Measurements from ENCODE around the gene IQGAP3. TPM values are rescaled to one million over a fixed set of nuclear protein-coding genes. Genes with fewer than 3 reads are reported as not detected.
"Not testable (repeated sequence)": the region's sequence is repeated elsewhere in the genome, so short reads cannot be mapped to it uniquely, and the experiment has no call there.

The IQGAP3 gene, protein sequence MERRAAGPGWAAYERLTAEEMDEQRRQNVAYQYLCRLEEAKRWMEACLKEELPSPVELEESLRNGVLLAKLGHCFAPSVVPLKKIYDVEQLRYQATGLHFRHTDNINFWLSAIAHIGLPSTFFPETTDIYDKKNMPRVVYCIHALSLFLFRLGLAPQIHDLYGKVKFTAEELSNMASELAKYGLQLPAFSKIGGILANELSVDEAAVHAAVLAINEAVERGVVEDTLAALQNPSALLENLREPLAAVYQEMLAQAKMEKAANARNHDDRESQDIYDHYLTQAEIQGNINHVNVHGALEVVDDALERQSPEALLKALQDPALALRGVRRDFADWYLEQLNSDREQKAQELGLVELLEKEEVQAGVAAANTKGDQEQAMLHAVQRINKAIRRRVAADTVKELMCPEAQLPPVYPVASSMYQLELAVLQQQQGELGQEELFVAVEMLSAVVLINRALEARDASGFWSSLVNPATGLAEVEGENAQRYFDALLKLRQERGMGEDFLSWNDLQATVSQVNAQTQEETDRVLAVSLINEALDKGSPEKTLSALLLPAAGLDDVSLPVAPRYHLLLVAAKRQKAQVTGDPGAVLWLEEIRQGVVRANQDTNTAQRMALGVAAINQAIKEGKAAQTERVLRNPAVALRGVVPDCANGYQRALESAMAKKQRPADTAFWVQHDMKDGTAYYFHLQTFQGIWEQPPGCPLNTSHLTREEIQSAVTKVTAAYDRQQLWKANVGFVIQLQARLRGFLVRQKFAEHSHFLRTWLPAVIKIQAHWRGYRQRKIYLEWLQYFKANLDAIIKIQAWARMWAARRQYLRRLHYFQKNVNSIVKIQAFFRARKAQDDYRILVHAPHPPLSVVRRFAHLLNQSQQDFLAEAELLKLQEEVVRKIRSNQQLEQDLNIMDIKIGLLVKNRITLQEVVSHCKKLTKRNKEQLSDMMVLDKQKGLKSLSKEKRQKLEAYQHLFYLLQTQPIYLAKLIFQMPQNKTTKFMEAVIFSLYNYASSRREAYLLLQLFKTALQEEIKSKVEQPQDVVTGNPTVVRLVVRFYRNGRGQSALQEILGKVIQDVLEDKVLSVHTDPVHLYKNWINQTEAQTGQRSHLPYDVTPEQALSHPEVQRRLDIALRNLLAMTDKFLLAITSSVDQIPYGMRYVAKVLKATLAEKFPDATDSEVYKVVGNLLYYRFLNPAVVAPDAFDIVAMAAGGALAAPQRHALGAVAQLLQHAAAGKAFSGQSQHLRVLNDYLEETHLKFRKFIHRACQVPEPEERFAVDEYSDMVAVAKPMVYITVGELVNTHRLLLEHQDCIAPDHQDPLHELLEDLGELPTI (N-terminal part only)
- polyA plus RNA-seq: not detected

DNA sequence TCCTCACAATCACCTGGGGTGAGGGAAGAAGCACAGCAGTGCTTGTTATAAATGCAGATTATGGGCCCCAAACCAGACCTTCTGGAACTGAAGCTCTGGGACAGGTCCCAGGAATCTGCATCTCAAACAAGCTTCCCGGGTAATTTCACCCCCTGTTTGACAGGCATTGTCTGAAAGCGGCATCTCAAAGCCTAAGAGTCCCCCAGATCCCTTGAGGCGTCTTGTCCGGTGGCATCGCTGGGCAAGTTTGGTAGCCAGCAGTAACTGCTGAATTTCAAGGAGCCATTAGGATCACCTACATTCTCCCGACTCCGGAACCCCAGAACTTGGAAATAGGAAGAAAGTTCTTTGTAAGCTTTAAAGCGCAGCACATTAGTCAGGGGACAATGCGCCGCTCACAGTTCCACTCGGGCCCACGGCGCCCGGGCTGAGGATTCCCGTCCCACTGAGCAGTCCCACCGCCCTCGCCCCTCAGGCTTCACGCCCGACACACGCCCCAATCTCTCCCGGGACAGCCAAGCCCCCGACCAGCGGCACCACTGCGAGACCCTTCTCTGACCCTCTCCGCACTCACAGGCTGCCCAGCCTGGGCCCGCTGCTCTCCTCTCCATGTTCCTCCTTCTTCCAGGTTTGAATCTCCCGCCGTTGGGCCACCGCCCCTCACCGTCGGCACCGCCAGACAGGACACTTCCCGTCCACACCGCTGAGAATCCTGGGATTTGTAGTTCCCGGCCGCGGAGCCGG, at the start of gene IQGAP3:
Gene IQGAP3, minus strand, starts transcription at position 647 of the 744 bp plus-strand sequence. Its CDS starts 36 bp downstream, at position 611.
- Mint-ChIP-seq H3K36me3 (peaks cover 1% of the 10 kb centered on the region), H3K27me3 (peaks cover 18% of the 10 kb centered on the region), H3K9me3 (no peaks in the 10 kb centered on the region), H3K4me1 (peaks cover 8 to 11% (median 8%) of the 10 kb centered on the region in 3 donors), H3K4me3 (peak within 1 kb of the TSS; percentile 66 to 94 (median 82)), H3K27ac (peak within 1 kb of the TSS in 2 of 3 donors; percentile 32 to 54)

DNA sequence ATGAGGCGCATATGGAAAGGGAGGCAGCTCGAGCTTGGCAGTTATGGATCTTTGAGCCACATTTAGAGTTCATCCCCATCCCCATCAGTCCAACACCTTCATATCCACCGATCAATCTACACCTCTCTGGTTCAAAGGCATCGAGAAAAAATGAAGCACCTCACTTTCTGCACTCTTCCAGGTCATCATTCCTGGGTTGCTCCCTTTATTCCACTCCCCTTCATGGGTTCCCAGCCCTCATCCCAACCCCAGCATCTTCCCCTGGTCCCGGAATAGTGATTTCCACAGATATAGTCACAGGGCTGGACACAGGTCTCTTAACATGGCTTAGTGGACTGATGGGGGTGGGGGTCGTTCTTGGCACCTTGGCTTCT, 47.2 kb upstream of the IQGAP3 start:
- peaks cover 0 to 8% (median 0%) of the 10 kb centered on the region in 3 donors for H3K4me1 Mint-ChIP-seq
- H3K27ac Mint-ChIP-seq: no peak overlapping the region
- peaks cover 43% of the 10 kb centered on the region for H3K27me3 Mint-ChIP-seq

DNA sequence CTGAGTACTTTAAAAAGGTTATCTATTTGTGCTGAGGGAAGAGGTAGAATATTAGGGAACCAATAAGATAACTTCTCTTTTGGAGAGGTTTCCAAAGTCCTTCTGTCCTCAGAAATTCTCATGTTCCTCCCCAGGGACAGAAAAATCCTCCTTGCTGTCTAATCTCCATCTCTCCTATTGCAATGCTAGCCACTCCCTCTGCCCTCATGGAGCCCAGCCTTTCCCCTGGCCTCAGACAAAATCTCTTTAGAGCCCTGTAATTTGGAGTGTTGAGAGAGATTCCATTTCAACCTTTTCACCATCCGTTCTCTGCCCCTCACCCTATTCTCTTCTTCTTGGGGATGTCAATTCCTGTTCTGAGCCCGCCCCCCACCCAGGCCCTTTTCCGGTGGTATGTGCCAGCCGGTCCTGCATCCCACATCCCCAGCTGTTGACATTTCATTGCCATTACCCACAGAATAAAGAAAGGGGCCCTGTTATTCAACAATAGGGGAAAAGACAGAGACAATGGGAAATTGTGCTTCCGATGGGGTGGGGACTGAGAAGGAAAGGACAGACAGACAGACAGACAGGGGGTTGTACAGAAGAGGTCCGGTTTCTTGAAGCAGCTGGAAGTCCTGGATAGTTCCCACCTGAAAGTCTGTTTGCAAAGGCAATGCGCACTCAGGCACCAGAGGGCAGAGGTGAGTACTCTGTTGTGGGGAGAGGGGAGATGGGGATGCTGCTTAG, 46.7 kb upstream of the IQGAP3 start, which contains the start of gene HAPLN2:
Gene HAPLN2, plus strand, starts transcription at position 563 of the 729 bp plus-strand sequence. CDS start 4,076 bp downstream, outside the sequence.
- Mint-ChIP-seq H3K9me3 (no peaks in the 10 kb centered on the region), H3K36me3 (no peaks in the 10 kb centered on the region), H3K4me3 (peak within 1 kb of the TSS in 1 of 4 donors; percentile 69), H3K27ac (no peak within 1 kb of the TSS), H3K4me1 (peaks cover 0 to 6% (median 0%) of the 10 kb centered on the region in 3 donors), H3K27me3 (peaks cover 40% of the 10 kb centered on the region)

More for the DNA sequence above, 47.2 kb upstream of the IQGAP3 start:
- Mint-ChIP-seq H3K9me3 (no peaks in the 10 kb centered on the region), H3K36me3 (no peaks in the 10 kb centered on the region), H3K4me3 (peak overlapping the region in 1 of 4 donors; percentile 69)

DNA sequence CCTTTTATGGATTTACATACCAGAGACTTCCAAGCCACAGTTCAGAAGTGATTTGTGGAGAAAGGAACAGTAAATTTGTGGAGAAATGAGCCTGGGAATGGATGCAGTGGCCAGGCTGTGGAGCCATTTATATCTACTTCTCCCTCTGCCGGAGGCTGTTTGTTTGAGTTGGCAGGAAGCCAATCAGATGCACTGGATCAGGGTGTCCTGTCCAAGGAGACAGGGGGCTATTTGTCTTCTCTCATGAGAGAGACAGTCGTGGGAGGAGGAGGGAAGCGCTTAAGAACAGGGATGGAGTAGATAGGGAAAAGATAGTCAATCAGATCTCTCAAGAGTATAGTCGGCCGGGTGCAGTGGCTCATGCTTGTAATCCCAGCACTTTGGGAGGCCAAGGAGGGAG, 44.1 kb upstream of the IQGAP3 start:
- H3K4me3 Mint-ChIP-seq: no peak overlapping the region
- H3K27me3 Mint-ChIP-seq: peaks cover 27% of the 10 kb centered on the region
- H3K36me3 Mint-ChIP-seq: peaks cover 2% of the 10 kb centered on the region
- no peak overlapping the region for H3K27ac Mint-ChIP-seq
- H3K4me1 Mint-ChIP-seq: peaks cover 0 to 6% (median 0%) of the 10 kb centered on the region in 3 donors
- H3K9me3 Mint-ChIP-seq: no peaks in the 10 kb centered on the region

DNA sequence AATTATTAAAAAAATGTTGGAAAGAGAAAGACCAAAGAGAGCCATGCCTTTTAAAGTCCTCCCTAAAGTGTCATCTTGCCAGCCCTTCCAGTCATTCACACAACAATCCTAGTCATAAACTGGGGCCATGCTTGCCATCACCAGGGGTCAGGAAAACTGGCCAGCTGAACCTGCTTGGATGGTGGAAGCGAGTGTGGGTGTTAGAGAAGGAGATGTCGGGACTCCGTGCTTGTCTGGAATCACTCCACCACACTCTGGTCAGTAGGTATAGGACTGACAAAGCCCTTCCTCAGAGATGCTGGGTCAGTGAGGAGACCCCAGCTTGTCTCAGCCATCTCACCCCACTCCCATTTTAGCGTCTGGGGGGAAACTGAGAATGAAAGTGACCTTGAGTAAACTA, 43.6 kb upstream of the IQGAP3 start:
- Mint-ChIP-seq H3K4me3 (no peak overlapping the region), H3K4me1 (peaks cover 0 to 6% (median 0%) of the 10 kb centered on the region in 3 donors), H3K27me3 (peaks cover 27% of the 10 kb centered on the region), H3K36me3 (peaks cover 2% of the 10 kb centered on the region), H3K9me3 (no peaks in the 10 kb centered on the region), H3K27ac (no peak overlapping the region)

DNA sequence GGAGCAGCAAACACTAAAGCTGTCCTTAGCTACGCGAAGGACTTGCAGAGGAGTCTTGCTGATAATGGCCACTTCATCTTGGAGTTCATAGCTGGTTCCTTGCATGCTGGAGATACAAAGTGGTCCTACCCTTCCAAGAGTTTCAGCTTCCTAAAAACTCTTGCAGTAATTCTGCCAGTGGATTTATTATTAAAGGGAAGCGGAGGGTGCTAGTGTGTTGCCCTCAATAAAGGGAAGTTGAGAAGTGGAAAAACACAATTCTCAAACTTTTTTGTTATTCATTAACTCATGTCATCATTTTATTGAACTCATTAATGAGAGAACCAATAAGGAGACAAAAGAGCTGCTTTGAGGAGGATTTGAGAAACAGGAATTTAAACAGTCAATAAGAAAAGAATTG, 40.3 kb upstream of the IQGAP3 start:
- no peak overlapping the region for H3K4me3 Mint-ChIP-seq
- no peaks in the 10 kb centered on the region for H3K9me3 Mint-ChIP-seq
- H3K4me1 Mint-ChIP-seq: peaks cover 6 to 16% (median 13%) of the 10 kb centered on the region in 3 donors
- H3K27me3 Mint-ChIP-seq: peaks cover 16% of the 10 kb centered on the region
- peaks cover 3% of the 10 kb centered on the region for H3K36me3 Mint-ChIP-seq
- H3K27ac Mint-ChIP-seq: no peak overlapping the region

DNA sequence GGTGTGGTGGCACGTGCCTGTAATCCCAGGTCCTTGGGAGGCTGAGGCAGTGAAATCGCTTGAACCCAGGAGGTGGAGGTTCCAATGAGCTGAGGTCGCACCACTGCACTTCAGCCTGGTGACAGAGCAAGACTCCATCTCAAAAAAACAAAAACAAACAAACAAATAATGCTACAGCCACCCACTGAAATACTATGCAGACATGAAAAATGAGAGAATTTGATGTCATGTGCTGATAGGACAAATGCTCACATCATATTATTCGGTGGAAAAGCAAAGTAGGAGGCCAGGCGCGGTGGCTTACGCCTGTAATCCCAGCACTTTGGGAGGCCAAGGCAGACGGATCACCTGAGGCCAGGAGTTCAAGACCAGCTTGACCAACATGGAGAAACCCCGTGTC, 37.7 kb upstream of the IQGAP3 start:
- not testable (repeated sequence) for H3K27ac Mint-ChIP-seq, H3K4me3 Mint-ChIP-seq, H3K27me3 Mint-ChIP-seq

DNA sequence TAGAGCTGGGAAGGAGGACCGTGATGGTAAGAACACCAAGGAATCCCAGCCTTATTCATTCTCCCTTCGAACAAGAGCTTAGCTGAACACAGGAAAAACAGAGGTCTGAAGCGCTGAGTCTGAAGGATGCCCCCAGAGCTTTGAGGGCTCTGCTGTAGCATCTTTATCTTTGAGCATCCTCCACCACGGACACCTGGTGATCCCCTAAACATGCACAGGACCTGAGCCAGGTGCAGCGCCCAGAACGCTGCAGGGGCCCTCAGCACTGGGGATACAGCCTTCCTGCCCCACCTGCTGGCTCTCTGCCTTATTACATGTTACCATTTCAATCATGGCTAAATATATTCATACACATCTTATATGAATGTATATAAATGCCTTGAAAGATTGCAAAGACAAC, 36.6 kb upstream of the IQGAP3 start:
- no peak overlapping the region for H3K27ac Mint-ChIP-seq
- H3K9me3 Mint-ChIP-seq: no peaks in the 10 kb centered on the region
- no peak overlapping the region for H3K4me3 Mint-ChIP-seq
- H3K36me3 Mint-ChIP-seq: peaks cover 3% of the 10 kb centered on the region
- peaks cover 1% of the 10 kb centered on the region for H3K27me3 Mint-ChIP-seq
- H3K4me1 Mint-ChIP-seq: peaks cover 11 to 27% (median 19%) of the 10 kb centered on the region in 3 donors

More for the DNA sequence above, 37.7 kb upstream of the IQGAP3 start:
- not testable (repeated sequence) for H3K36me3 Mint-ChIP-seq, H3K9me3 Mint-ChIP-seq
- H3K4me1 Mint-ChIP-seq: peaks cover 11 to 27% (median 19%) of the 10 kb centered on the region in 3 donors

DNA sequence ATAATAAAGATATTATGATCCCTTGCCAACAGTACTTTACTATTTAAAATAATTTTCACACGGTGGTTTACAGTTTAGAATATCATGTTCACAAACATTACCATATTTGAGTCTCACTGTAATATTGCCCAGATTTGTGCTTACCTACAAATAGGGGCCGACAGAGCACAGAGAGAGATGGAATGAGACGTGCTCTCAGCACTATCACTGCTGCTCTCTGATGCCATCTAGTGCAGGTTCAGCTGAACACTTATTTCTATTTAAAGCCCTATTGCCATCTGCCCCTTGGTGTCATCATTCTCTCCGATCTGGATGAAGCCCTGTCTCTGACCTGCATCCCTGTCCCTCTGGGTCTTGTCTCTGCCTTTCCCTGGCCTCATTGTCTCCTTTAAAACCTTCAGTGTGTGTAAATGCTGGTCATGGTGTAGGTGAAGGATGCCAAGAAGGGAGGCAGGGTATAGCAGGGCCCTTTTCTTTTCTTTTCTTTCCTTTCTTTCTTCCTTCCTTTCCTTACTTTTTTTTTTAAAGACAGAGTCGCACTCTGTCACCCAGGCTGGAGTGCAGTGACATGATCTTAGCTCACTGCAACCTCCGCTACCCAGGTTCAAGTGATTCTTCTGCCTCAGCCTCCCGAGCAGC, 35.8 kb upstream of the IQGAP3 start:
- Mint-ChIP-seq H3K36me3 (peaks cover 1% of the 10 kb centered on the region), H3K9me3 (no peaks in the 10 kb centered on the region), H3K4me3 (peak overlapping the region in 3 of 4 donors; percentile 59 to 88 (median 88)), H3K27me3 (peaks cover 1% of the 10 kb centered on the region), H3K4me1 (peaks cover 11 to 27% (median 19%) of the 10 kb centered on the region in 3 donors), H3K27ac (peak overlapping the region in 2 of 3 donors; percentile 58 to 72)

DNA sequence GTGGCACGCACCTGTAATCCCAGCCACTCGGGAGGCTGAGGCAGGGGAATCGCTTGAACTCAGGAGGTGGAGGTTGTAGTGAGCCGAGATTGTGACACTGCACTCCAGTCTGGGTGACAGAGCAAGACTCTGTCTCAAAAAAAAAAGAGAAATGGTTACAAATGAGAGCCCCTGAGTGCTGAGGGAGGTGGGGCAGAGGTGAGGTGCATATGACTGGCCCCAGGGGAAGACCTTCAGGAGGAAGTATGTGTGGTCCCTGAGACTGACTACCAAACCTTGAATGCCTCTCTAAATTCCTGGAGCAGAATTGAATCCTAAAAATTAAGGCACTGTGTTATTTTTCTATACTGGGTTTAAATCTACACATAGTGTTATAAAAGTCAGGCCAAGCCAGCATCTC, 35.0 kb upstream of the IQGAP3 start:
- Mint-ChIP-seq H3K4me1 (peaks cover 13 to 31% (median 23%) of the 10 kb centered on the region in 3 donors), H3K4me3 (peak overlapping the region in 3 of 4 donors; percentile 34 to 76 (median 58)), H3K27ac (peak overlapping the region in 2 of 3 donors; percentile 51 to 72)
- H3K27me3 Mint-ChIP-seq, H3K36me3 Mint-ChIP-seq, H3K9me3 Mint-ChIP-seq: not testable (repeated sequence)

DNA sequence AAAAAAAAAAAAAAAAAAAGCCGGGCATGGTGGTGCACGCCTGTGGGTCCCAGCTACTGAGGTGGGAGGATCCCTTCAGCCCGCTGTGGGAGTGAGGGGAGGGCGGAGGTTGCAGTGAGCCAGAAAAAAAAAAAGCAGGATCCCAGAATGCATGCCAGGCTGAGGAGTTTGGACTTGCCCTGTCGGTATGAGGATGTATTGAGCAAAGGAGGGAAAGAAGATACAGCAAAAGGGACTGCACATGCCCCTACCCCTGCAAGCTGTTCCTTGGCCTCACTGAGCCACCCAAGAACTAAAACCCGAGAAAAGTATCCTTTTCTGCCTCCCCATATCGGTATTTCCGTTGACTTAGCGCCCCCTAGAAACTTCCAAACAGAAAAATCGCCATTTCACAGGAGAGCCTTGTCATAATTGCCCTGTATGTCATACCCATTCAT, 30.2 kb upstream of the IQGAP3 start:
- Mint-ChIP-seq H3K27ac (peak overlapping the region in 2 of 3 donors; percentile 72 to 98), H3K4me1 (peaks cover 31 to 32% (median 31%) of the 10 kb centered on the region in 3 donors), H3K36me3 (peaks cover 1% of the 10 kb centered on the region), H3K27me3 (no peaks in the 10 kb centered on the region), H3K4me3 (peak overlapping the region in 2 of 4 donors; percentile 8 to 84), H3K9me3 (no peaks in the 10 kb centered on the region)

DNA sequence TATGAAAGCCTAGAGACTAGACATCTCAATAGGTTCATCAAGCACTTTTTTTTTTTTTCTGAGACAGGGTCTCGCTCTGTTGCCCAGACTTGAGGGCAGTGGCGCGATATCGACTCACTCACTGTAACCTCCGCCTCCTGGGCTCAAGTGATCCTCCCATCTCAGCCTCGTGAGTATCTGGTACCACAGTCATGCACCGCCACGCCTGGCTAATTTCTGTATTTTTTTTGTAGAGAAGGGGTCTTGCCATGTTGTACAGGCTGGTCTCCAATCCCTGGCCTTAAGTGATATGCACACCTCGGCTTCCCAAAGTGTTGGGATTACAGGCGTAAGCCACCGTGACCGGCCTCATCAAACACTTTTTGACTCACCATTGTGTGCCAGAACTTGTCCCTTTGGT, 29.5 kb upstream of the IQGAP3 start:
- Mint-ChIP-seq H3K9me3 (no peaks in the 10 kb centered on the region), H3K4me3 (peak overlapping the region; percentile 84 to 99 (median 98)), H3K4me1 (peaks cover 26 to 30% (median 26%) of the 10 kb centered on the region in 3 donors), H3K27me3 (no peaks in the 10 kb centered on the region), H3K27ac (peak overlapping the region; percentile 60 to 99 (median 98)), H3K36me3 (peaks cover 2% of the 10 kb centered on the region)

Measured in IgD-negative memory B cell (primary cell).